ENCODE data around the gene FXYD4. TPM values are rescaled to one million over a fixed set of nuclear protein-coding genes. Genes with fewer than 3 reads are reported as not detected.

FXYD4 gene
- total RNA-seq, 1 donor from 2014 or later, result not detected

- TF ChIP-seq CTCF (IDR thresholded peaks at IDR 0.05), result no peak
- DNase-seq (no peak), ATAC-seq (ENCODE audit: low read depth) (no peak)
- Mint-ChIP-seq H3K4me3 (peak overlapping the region; percentile 26), H3K27me3 (no peaks in the 10 kb centered on the region), H3K27ac (peak overlapping the region; percentile 14), H3K9me3 (no peaks in the 10 kb centered on the region), H3K36me3 (ENCODE audit: low read depth) (peaks cover 7% of the 10 kb centered on the region), H3K4me1 (peaks cover 23% of the 10 kb centered on the region)
- ChIA-PET POLR2A (no interaction called here), CTCF (interaction anchor here (0.9 kb wide), 1 partner anchor 11 kb away, joined by 3 read pairs; no protein-coding TSS in a partner anchor)
- intact Hi-C loops (cut with micrococcal nuclease), result loop anchor here (5.0 kb wide), 1 partner anchor 158 kb away; no protein-coding TSS in a partner anchor
Observed at GRCh38 chr10:43360086-43360485, 11.3 kb upstream of the FXYD4 start.

- no peaks in the 10 kb centered on the region for H3K27me3 Mint-ChIP-seq
- H3K27ac Mint-ChIP-seq, result peak overlapping the region; percentile 93
- H3K4me3 Mint-ChIP-seq, result peak overlapping the region; percentile 97
- ChIA-PET CTCF (interaction anchor here (0.5 to 1.2 kb wide), 2 partner anchors 13 to 497 kb away, joined by 3 read pairs; no protein-coding TSS in a partner anchor), POLR2A (interaction anchor here (0.9 to 1.3 kb wide), 4 partner anchors 46 to 287 kb away, joined by 3 to 5 read pairs (median 3); partner anchors contain the start of genes CSGALNACT2, HNRNPF and ZNF32)
- peaks cover 7% of the 10 kb centered on the region for H3K36me3 Mint-ChIP-seq (ENCODE audit: low read depth)
- intact Hi-C loops (cut with micrococcal nuclease), result loop anchor here (1.0 to 5.0 kb wide), 9 partner anchors 35 to 809 kb away; partner anchors contain the start of genes BMS1, CSGALNACT2, ZNF239 and ZNF32
- no peaks in the 10 kb centered on the region for H3K9me3 Mint-ChIP-seq
- ATAC-seq (ENCODE audit: low read depth), result no peak
- H3K4me1 Mint-ChIP-seq, result peaks cover 23% of the 10 kb centered on the region
- DNase-seq, result no peak
- no peak for TF ChIP-seq CTCF (IDR thresholded peaks at IDR 0.05)
Observed at GRCh38 chr10:43361547-43362190, 9.8 kb upstream of the FXYD4 start.

GRCh38 chr10:43362191-43362839 lies 9.1 kb upstream of the FXYD4 start:
- peak; percentile 86 for DNase-seq
- Mint-ChIP-seq H3K9me3 (no peaks in the 10 kb centered on the region), H3K27me3 (no peaks in the 10 kb centered on the region), H3K27ac (peak overlapping the region; percentile 93), H3K4me3 (peak overlapping the region; percentile 97), H3K36me3 (ENCODE audit: low read depth) (peaks cover 7% of the 10 kb centered on the region), H3K4me1 (peaks cover 23% of the 10 kb centered on the region)
- intact Hi-C loops (cut with micrococcal nuclease), result loop anchor here (1.0 to 5.0 kb wide), 9 partner anchors 34 to 810 kb away; partner anchors contain the start of genes BMS1, CSGALNACT2, ZNF239 and ZNF32
- ChIA-PET POLR2A (interaction anchor here (0.9 to 1.3 kb wide), 5 partner anchors 46 to 286 kb away, joined by 3 to 5 read pairs (median 3); partner anchors contain the start of genes CSGALNACT2, HNRNPF and ZNF32), CTCF (interaction anchor here (1.2 kb wide), 1 partner anchor 14 kb away, joined by 3 read pairs; no protein-coding TSS in a partner anchor)
- TF ChIP-seq CTCF (IDR thresholded peaks at IDR 0.05), result no peak
- ATAC-seq (ENCODE audit: low read depth), result peak; percentile 98

- H3K4me1 Mint-ChIP-seq, result peaks cover 23% of the 10 kb centered on the region
- H3K27ac Mint-ChIP-seq, result no peak overlapping the region
- POLR2A ChIA-PET, result no interaction called here
Observed at GRCh38 chr10:43365001-43365400, 6.4 kb upstream of the FXYD4 start.

More at GRCh38 chr10:43365001-43365400, 6.4 kb upstream of the FXYD4 start:
- no peak for TF ChIP-seq CTCF (IDR thresholded peaks at IDR 0.05)
- ATAC-seq (ENCODE audit: low read depth), result no peak
- Mint-ChIP-seq H3K9me3 (no peaks in the 10 kb centered on the region), H3K4me3 (no peak overlapping the region), H3K36me3 (ENCODE audit: low read depth) (peaks cover 7% of the 10 kb centered on the region), H3K27me3 (no peaks in the 10 kb centered on the region)
- CTCF ChIA-PET, result no interaction called here
- DNase-seq, result no peak
- intact Hi-C loops (cut with micrococcal nuclease), result no loop called here
